GM23338 (cell line): Measurements from ENCODE around the gene PRDM2.
"Not testable (repeated sequence)": the region's sequence is repeated elsewhere in the genome, so short reads cannot be mapped to it uniquely, and the experiment has no call there.

ENCODE experiments used
- CREB1 ChIP-seq: fragments of 250-450 bp; sonication (Bioruptor Pico); IDR thresholded peaks from 2 replicates; pipeline ENCODE4 v1.5.0; 2020; ENCODE audit warnings: low read depth, mild to moderate bottlenecking, moderate library complexity
- CTCF ChIP-seq, 2 experiments: fragments of 200-600 bp in 1 of 2; sonication (generic) in 1 of 2; conservative IDR thresholded peaks; 2 replicates each; pipeline versions ENCODE4 v1.5.1 to v1.6.1; 2016 to 2017; ENCODE audit warnings: antibody characterized with exemption in 2 of 2, low read depth in 2 of 2, mild to moderate bottlenecking in 2 of 2, moderate library complexity in 1 of 2
- EZH2 ChIP-seq: fragments of 200-600 bp; sonication (generic); IDR thresholded peaks from one replicate; pipeline ENCODE4 v1.8.0; 2017; ENCODE audit warnings: antibody characterized with exemption, mild to moderate bottlenecking, low read depth; ENCODE audit not compliant: unreplicated experiment
- EZH2phosphoT487 ChIP-seq: fragments of 200-600 bp; sonication (generic); IDR thresholded peaks from one replicate; pipeline ENCODE4 v1.8.1; 2018; ENCODE audit warnings: antibody characterized with exemption; ENCODE audit not compliant: unreplicated experiment
- JUNB ChIP-seq: IDR thresholded peaks from one replicate; pipeline ENCODE4 v1.6.1; 2016; ENCODE audit warnings: antibody characterized with exemption; ENCODE audit not compliant: unreplicated experiment
- POLR2AphosphoS5 ChIP-seq: IDR thresholded peaks from 2 replicates; pipeline ENCODE4 v1.6.1; 2016; ENCODE audit warnings: antibody characterized with exemption, low read depth
- REST ChIP-seq: IDR thresholded peaks from one replicate; pipeline ENCODE4 v1.6.1; 2018; ENCODE audit warnings: antibody characterized with exemption; ENCODE audit not compliant: unreplicated experiment
- ZNF114 ChIP-seq: fragments of 250-450 bp; sonication (Bioruptor Pico); IDR thresholded peaks from 2 replicates; pipeline ENCODE4 v1.5.0; 2020; ENCODE audit warnings: mild to moderate bottlenecking, moderate library complexity

- TF ChIP-seq EZH2phosphoT487; CTCF (conservative IDR thresholded peaks at IDR 0.05; ENCODE audit: low read depth in 2 of 2); CREB1; REST; EZH2; POLR2AphosphoS5; JUNB; ZNF114 (CRISPR knock-in tag): not testable (repeated sequence)
Measured at GRCh38 chr1:13715616-13716287, 15.8 kb downstream of the PRDM2 start.
